Osteocyte (in vitro differentiated cells): ENCODE measurements around the gene LRRC10. TPM values are rescaled to one million over a fixed set of nuclear protein-coding genes. Genes with fewer than 3 reads are reported as not detected.

Experiments
- DNase-seq: peaks from one replicate; pipeline ENCODE4 v3.0.0; 2021; ENCODE audit warnings: mixed read lengths; ENCODE audit not compliant: unreplicated experiment; ENCODE audit errors: extremely low spot score
- H3K27ac Mint-ChIP-seq: one replicate; pipeline ENCODE4 v1.8.0; 2021; ENCODE audit warnings: mild to moderate bottlenecking, mixed read lengths; ENCODE audit not compliant: unreplicated experiment
- H3K27me3 Mint-ChIP-seq: one replicate; pipeline ENCODE4 v1.8.0; 2021; ENCODE audit warnings: mixed read lengths; ENCODE audit not compliant: unreplicated experiment
- H3K36me3 Mint-ChIP-seq: one replicate; pipeline ENCODE4 v1.8.0; 2021; ENCODE audit warnings: mixed read lengths; ENCODE audit not compliant: unreplicated experiment
- H3K4me1 Mint-ChIP-seq: one replicate; pipeline ENCODE4 v1.8.0; 2021; ENCODE audit warnings: mixed read lengths; ENCODE audit not compliant: unreplicated experiment
- H3K4me3 Mint-ChIP-seq: one replicate; pipeline ENCODE4 v1.8.0; 2021; ENCODE audit warnings: mild to moderate bottlenecking, moderate library complexity, mixed read lengths; ENCODE audit not compliant: unreplicated experiment
- H3K9me3 Mint-ChIP-seq: one replicate; pipeline ENCODE4 v1.8.0; 2021; ENCODE audit warnings: mixed read lengths; ENCODE audit not compliant: unreplicated experiment
- CTCF ChIP-seq: fragments of 200-600 bp; sonication (generic); IDR thresholded peaks from 2 replicates; pipeline ENCODE4 v1.5.0; 2021; ENCODE audit warnings: antibody characterized with exemption, mild to moderate bottlenecking, moderate library complexity
- total RNA-seq: library from RNA; stranded (reverse); gene quantifications from 2 replicates; pipeline ENCODE4 v1.2.1, GENCODE V29; 2021

Gene LRRC10
- total RNA-seq, 1 donor from 2014 or later: not detected

- Mint-ChIP-seq H3K4me3 (no peak overlapping the region), H3K36me3 (no peaks in the 10 kb centered on the region), H3K27me3 (no peaks in the 10 kb centered on the region), H3K4me1 (peaks cover 33% of the 10 kb centered on the region), H3K27ac (peak overlapping the region; percentile 94), H3K9me3 (no peaks in the 10 kb centered on the region)
- no peak for DNase-seq
- TF ChIP-seq CTCF: no peak
These were observed 45.1 kb upstream of the LRRC10 start for GRCh38 chr12:69655616-69656340.

- no peak overlapping the region for H3K4me3 Mint-ChIP-seq
- H3K4me1 Mint-ChIP-seq: peaks cover 33% of the 10 kb centered on the region
- H3K9me3 Mint-ChIP-seq: no peaks in the 10 kb centered on the region
- H3K27ac Mint-ChIP-seq: no peak overlapping the region
- H3K27me3 Mint-ChIP-seq: no peaks in the 10 kb centered on the region
- no peak for TF ChIP-seq CTCF
- no peaks in the 10 kb centered on the region for H3K36me3 Mint-ChIP-seq
- DNase-seq: no peak
These were observed 43.0 kb upstream of the LRRC10 start for GRCh38 chr12:69653703-69654102.

- TF ChIP-seq CTCF: no peak
- DNase-seq: no peak
- H3K27me3 Mint-ChIP-seq: no peaks in the 10 kb centered on the region
- no peaks in the 10 kb centered on the region for H3K36me3 Mint-ChIP-seq
- no peaks in the 10 kb centered on the region for H3K9me3 Mint-ChIP-seq
- peaks cover 21% of the 10 kb centered on the region for H3K4me1 Mint-ChIP-seq
- H3K27ac Mint-ChIP-seq: no peak overlapping the region
- H3K4me3 Mint-ChIP-seq: no peak overlapping the region
These were observed 41.2 kb upstream of the LRRC10 start for GRCh38 chr12:69651922-69652321.

- H3K36me3 Mint-ChIP-seq: no peaks in the 10 kb centered on the region
- H3K27ac Mint-ChIP-seq: no peak overlapping the region
- no peak for DNase-seq
- peak; percentile 36 for TF ChIP-seq CTCF
- no peaks in the 10 kb centered on the region for H3K9me3 Mint-ChIP-seq
- H3K4me1 Mint-ChIP-seq: peaks cover 3% of the 10 kb centered on the region
- H3K27me3 Mint-ChIP-seq: no peaks in the 10 kb centered on the region
- H3K4me3 Mint-ChIP-seq: no peak overlapping the region
These were observed 38.8 kb upstream of the LRRC10 start for GRCh38 chr12:69649529-69649928.

GRCh38 chr12:69648476-69648875 is 37.8 kb upstream of the LRRC10 start:
- no peaks in the 10 kb centered on the region for H3K4me1 Mint-ChIP-seq
- H3K27me3 Mint-ChIP-seq: no peaks in the 10 kb centered on the region
- no peak for DNase-seq
- no peaks in the 10 kb centered on the region for H3K36me3 Mint-ChIP-seq
- TF ChIP-seq CTCF: no peak
- no peak overlapping the region for H3K27ac Mint-ChIP-seq
- no peak overlapping the region for H3K4me3 Mint-ChIP-seq
- H3K9me3 Mint-ChIP-seq: no peaks in the 10 kb centered on the region
